Left ventricle myocardium inferior (tissue), 1 donor: ENCODE results near the gene RIMS1. TPM values are rescaled to one million over a fixed set of nuclear protein-coding genes. Genes with fewer than 3 reads are reported as not detected.

ENCODE experiments used
- DNase-seq: peaks from one replicate; pipeline ENCODE4 v3.0.0-alpha.2; 2020
- H3K27ac ChIP-seq: fragments of 200-600 bp; replicated peaks from 2 replicates; pipeline ENCODE4 v1.8.0; 2021
- H3K27me3 ChIP-seq: fragments of 200-600 bp; 2 replicates; pipeline ENCODE4 v1.8.0; 2021; ENCODE audit warnings: low read depth
- H3K36me3 ChIP-seq: fragments of 200-600 bp; 2 replicates; pipeline ENCODE4 v1.8.0; 2021
- H3K4me1 ChIP-seq: fragments of 200-600 bp; 2 replicates; pipeline ENCODE4 v1.8.0; 2021
- H3K4me3 ChIP-seq: fragments of 200-600 bp; 2 replicates; pipeline ENCODE4 v1.8.0; 2021; ENCODE audit warnings: mild to moderate bottlenecking, moderate library complexity
- H3K9me3 ChIP-seq: fragments of 200-600 bp; replicated peaks from 2 replicates; pipeline ENCODE4 v1.8.0; 2021
- intact Hi-C: fragments of 100-400 bp; cut with micrococcal nuclease; formaldehyde crosslinking; loops from one replicate; pipeline ENCODE4 v1.11.0; 2022
- total RNA-seq: library from RNA; stranded (reverse); fragmentation: NEBNext Ultra II Directional; extraction: Animal tissue kit (Norgen Biotek cat#: 25700); gene quantifications from one replicate; pipeline ENCODE4 v1.2.1, GENCODE V29; 2021
- TF ChIP-seq, protein P1 (sequence below): fragments of 200-600 bp; IDR thresholded peaks from 2 replicates; pipeline ENCODE4 v1.8.0; 2021; ENCODE audit warnings: antibody characterized with exemption, mild to moderate bottlenecking, borderline replicate concordance
- donor health status: DM: no; HTN: yes; CAD: no; lungs with severe emphysema.

The RIMS1 gene
- total RNA-seq, 1 donor from 2014 or later, result 0.93 TPM

DNA sequence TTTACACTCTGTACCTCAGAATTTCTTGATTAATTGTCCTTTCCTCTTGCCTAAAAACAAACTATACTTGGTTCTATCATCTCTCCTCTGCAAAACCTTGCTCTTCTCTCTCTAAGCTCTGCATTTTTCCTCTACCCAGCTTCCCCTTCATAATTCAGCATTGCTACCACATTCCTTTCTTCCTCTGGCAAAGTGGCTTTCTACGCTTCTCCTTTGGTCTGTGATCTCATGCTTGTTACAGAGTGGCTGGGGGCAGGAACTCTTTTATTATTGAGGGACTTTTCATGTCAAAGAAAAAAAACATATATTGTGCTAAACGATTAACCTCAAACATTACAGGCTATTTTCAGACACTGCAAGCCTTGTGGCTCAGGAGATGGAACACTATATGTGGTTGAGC lies 402.2 kb downstream of the RIMS1 start:
- Histone ChIP-seq H3K27ac (no peak overlapping the region), H3K4me3 (no peak overlapping the region), H3K9me3 (no peaks in the 10 kb centered on the region), H3K36me3 (no peaks in the 10 kb centered on the region), H3K4me1 (no peaks in the 10 kb centered on the region), H3K27me3 (no peaks in the 10 kb centered on the region)
- TF ChIP-seq, protein P1, sequence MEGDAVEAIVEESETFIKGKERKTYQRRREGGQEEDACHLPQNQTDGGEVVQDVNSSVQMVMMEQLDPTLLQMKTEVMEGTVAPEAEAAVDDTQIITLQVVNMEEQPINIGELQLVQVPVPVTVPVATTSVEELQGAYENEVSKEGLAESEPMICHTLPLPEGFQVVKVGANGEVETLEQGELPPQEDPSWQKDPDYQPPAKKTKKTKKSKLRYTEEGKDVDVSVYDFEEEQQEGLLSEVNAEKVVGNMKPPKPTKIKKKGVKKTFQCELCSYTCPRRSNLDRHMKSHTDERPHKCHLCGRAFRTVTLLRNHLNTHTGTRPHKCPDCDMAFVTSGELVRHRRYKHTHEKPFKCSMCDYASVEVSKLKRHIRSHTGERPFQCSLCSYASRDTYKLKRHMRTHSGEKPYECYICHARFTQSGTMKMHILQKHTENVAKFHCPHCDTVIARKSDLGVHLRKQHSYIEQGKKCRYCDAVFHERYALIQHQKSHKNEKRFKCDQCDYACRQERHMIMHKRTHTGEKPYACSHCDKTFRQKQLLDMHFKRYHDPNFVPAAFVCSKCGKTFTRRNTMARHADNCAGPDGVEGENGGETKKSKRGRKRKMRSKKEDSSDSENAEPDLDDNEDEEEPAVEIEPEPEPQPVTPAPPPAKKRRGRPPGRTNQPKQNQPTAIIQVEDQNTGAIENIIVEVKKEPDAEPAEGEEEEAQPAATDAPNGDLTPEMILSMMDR, result no peak
- intact Hi-C loops, result no loop called here
- no peak for DNase-seq

DNA sequence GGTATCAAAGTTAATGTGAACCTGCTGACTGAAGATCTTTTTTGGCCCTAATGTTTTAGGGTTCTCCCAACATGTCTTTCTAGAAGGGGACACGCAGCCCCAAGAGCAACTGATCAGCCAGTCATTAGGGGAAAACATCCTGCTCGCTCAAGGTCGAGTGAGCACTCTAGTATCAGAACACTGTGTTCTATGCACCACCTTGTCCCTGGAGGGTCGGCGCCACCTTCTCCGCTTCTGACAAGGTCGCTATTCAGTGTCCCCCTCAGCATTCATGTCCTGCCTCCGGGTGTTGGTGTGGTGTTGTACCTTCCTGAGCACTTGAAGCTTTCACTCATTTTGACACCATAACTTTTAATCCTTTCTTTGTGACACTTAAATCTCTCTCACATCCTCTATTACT lies 404.3 kb downstream of the RIMS1 start:
- H3K27ac ChIP-seq, result no peak overlapping the region
- no peaks in the 10 kb centered on the region for H3K36me3 ChIP-seq
- DNase-seq, result no peak
- intact Hi-C loops, result no loop called here
- no peaks in the 10 kb centered on the region for H3K9me3 ChIP-seq
- no peak overlapping the region for H3K4me3 ChIP-seq
- no peaks in the 10 kb centered on the region for H3K27me3 ChIP-seq
- H3K4me1 ChIP-seq, result no peaks in the 10 kb centered on the region
- TF ChIP-seq, protein P1, result no peak

DNA sequence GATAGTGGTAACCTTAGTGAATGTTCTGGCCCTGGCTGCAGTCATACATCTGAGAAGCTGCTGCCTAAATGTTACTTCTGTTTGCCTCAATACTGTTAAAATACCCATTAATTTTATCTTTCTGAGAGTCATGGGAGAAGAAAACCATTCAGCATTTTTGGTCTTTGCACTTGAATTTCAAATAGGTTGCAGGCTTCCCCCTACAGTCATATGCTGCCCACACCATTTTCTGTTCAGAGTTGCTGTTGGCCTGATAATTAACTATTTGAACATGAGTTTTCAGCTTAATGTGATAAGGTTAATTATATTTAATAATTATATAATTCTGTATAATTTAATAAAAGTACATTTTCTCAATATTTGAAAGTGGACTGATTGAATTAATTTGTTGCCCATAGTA lies 410.0 kb downstream of the RIMS1 start:
- Histone ChIP-seq H3K27me3 (no peaks in the 10 kb centered on the region), H3K4me1 (no peaks in the 10 kb centered on the region), H3K4me3 (no peak overlapping the region), H3K36me3 (no peaks in the 10 kb centered on the region), H3K9me3 (no peaks in the 10 kb centered on the region), H3K27ac (no peak overlapping the region)
- TF ChIP-seq, protein P1, result no peak
- intact Hi-C loops, result no loop called here
- DNase-seq, result no peak

DNA sequence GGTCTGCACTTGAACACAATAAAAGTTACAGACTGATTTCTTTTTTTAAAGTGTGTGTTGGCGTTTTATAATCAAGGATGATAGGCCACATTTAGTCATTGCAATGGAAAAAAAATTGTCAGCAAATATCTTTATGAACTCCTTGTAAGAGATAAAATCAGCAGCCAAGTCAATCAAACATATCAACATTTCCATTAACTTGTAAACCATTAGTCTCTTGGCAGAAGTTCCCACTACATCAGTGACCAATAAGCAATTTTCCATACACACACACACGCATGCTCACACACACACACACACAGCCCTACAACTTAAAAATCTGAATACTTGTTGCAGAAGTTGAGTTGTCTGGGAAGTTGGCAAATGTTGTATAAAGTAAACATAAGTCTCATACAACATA lies 419.6 kb downstream of the RIMS1 start:
- H3K4me3 ChIP-seq, result no peak overlapping the region
- H3K27ac ChIP-seq, result no peak overlapping the region
- DNase-seq, result no peak
- H3K4me1 ChIP-seq, result no peaks in the 10 kb centered on the region
- no peaks in the 10 kb centered on the region for H3K27me3 ChIP-seq
- TF ChIP-seq, protein P1, result no peak
- no peaks in the 10 kb centered on the region for H3K9me3 ChIP-seq
- no peaks in the 10 kb centered on the region for H3K36me3 ChIP-seq
- intact Hi-C loops, result no loop called here

DNA sequence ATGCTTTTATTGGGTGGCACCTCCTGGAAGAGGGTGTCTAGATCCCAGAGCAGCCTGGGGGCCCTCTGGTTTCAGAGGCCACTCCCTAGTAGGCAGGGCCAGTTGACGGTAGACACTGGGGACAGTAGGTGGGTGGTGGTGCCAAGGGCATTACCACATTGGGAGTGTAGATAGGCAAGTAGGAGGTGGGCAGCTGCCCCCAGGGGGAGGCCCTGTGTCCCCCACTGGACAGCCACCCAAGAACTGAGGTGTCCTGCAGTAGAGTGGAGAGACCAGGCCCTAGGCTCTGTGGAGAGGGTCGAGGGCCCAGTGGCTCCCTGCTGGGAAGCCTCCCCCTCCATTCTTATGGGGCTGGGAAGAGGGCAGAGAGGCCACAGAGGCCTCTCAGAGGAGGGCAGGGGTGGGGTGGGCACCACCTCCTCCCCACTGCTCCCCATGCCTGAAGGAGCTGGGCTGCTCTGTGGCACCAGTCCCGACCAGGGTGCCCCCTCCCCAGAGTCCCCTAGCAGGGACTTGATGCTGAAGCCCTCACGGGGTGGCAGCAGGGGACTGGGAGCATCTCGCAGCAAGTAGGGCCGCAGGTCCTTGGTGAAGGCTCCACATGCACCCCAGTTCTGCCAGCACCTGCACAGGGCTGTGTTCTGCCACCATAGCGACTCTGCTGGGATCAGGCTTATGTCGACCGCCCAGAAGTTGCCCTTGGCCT lies 430.5 kb downstream of the RIMS1 start:
- H3K9me3 ChIP-seq, result no peaks in the 10 kb centered on the region
- H3K27ac ChIP-seq, result no peak overlapping the region
- no peak for DNase-seq
- H3K4me3 ChIP-seq, result no peak overlapping the region
- no peaks in the 10 kb centered on the region for H3K4me1 ChIP-seq
- TF ChIP-seq, protein P1, result no peak
- no peaks in the 10 kb centered on the region for H3K36me3 ChIP-seq
- intact Hi-C loops, result no loop called here
- no peaks in the 10 kb centered on the region for H3K27me3 ChIP-seq
